GM12878 (cell line): ENCODE data around the gene MGAT3. TPM values are rescaled to one million over a fixed set of nuclear protein-coding genes. Genes with fewer than 3 reads are reported as not detected.
A peak's percentile ranks its signal among the peaks of the same experiment; 100 is the strongest.

Experiments
- ATAC-seq: fragments of 200-7000 bp; cut with Tn5 transposase; 3 replicates; pipeline ENCODE4 v1.9.1; 2020; ENCODE audit warnings: mild to moderate bottlenecking, moderate library complexity
- BruUV-seq: library from RNA; stranded (reverse); fragments of 400-500 nt; replicated peaks from 2 replicates; lab custom pipeline; 2021; lab: Mats Ljungman, UMichigan
- CTCF ChIA-PET: fragments of 300-600 bp; sonication (Branson Sonifier 250); formaldehyde crosslinking; extraction: SDS; loops from one replicate; lab custom pipeline; 2021; ENCODE audit warnings: inconsistent platforms; lab: Yijun Ruan, JAX
- POLR2A ChIA-PET: fragments of 350-600 bp; formaldehyde crosslinking; extraction: SDS; loops from one replicate; lab custom pipeline; 2021; ENCODE audit warnings: inconsistent platforms; lab: Charles Lee
- RAD21 ChIA-PET: fragments of 300-600 bp; sonication (Branson Sonifier 250); formaldehyde crosslinking; loops from one replicate; lab custom pipeline; 2023; ENCODE audit warnings: antibody characterized with exemption; ENCODE audit not compliant: unreplicated experiment; lab: Charles Lee
- SMC1A ChIA-PET: fragments of 300-600 bp; sonication (Branson Sonifier 250); formaldehyde crosslinking; loops from one replicate; lab custom pipeline; 2023; ENCODE audit not compliant: unreplicated experiment, uncharacterized antibody; lab: Charles Lee
- DNase-seq: peaks from one replicate; pipeline ENCODE4 v3.0.0-alpha.2; 2011; ENCODE audit warnings: low read depth, low spot score
- FAIRE-seq: peaks from 3 replicates; lab custom pipeline; 2011; peaks lifted over from hg19 to GRCh38; lab: Jason Lieb, UNC
- H2AFZ ChIP-seq: 2 replicates; pipeline ENCODE4 v1.6.0; 2011; ENCODE audit warnings: low read depth, low read length, control low read depth; ENCODE audit not compliant: control insufficient read depth
- H3K27ac ChIP-seq: 2 replicates; pipeline ENCODE4 v1.5.1; 2011; ENCODE audit warnings: control low read depth; ENCODE audit not compliant: control insufficient read depth, insufficient read depth
- H3K27me3 ChIP-seq, 2 experiments: replicated peaks in 1 of 2; 2 replicates each; pipeline versions ENCODE4 v1.6.0 to v1.6.1; 2011; ENCODE audit warnings: low read length in 1 of 2; ENCODE audit not compliant: control insufficient read depth in 2 of 2, insufficient read depth in 2 of 2
- H3K36me3 ChIP-seq, 2 experiments: 2 replicates each; pipeline ENCODE4 v1.5.1; 2011; ENCODE audit warnings: low read length in 1 of 2; ENCODE audit not compliant: control insufficient read depth in 2 of 2, insufficient read depth in 2 of 2
- H3K4me1 ChIP-seq: 2 replicates; pipeline ENCODE4 v1.6.1; 2011; ENCODE audit warnings: mild to moderate bottlenecking, low read length, moderate library complexity, mixed read lengths; ENCODE audit not compliant: control insufficient read depth, insufficient read depth
- H3K4me2 ChIP-seq: 2 replicates; pipeline ENCODE4 v1.6.0; 2011; ENCODE audit warnings: control low read depth; ENCODE audit not compliant: control insufficient read depth, insufficient read depth
- H3K4me3 ChIP-seq: fragments of 200-600 bp; sonication (generic); 2 replicates; pipeline ENCODE4 v1.5.1; 2016
- H3K79me2 ChIP-seq: 2 replicates; pipeline ENCODE4 v1.6.0; 2011; ENCODE audit warnings: low read length; ENCODE audit not compliant: control insufficient read depth, insufficient read depth
- H3K9ac ChIP-seq: 2 replicates; pipeline ENCODE4 v1.8.0; 2011; ENCODE audit warnings: low read length, control low read depth, mixed read lengths; ENCODE audit not compliant: control insufficient read depth, insufficient read depth
- H3K9me3 ChIP-seq: replicated peaks from 3 replicates; pipeline ENCODE4 v1.5.1; 2011; ENCODE audit warnings: mild to moderate bottlenecking, low read length; ENCODE audit not compliant: control insufficient read depth, insufficient read depth
- H4K20me1 ChIP-seq: 2 replicates; pipeline ENCODE4 v1.6.0; 2011; ENCODE audit not compliant: control insufficient read depth, insufficient read depth
- ASH2L ChIP-seq: fragments of 300-600, 200-600 bp; sonication (generic); IDR thresholded peaks from 2 replicates; pipeline ENCODE4 v1.6.1; 2017; ENCODE audit warnings: low read depth, mild to moderate bottlenecking, borderline replicate concordance
- IKZF2 ChIP-seq, 2 experiments: fragments of 450-650 bp; IDR thresholded peaks; 2 replicates each; pipeline ENCODE4 v1.6.1; 2017; ENCODE audit warnings: mild to moderate bottlenecking in 2 of 2, moderate library complexity in 2 of 2
- JUNB ChIP-seq: IDR thresholded peaks from 2 replicates; pipeline ENCODE4 v1.6.1; 2016; ENCODE audit warnings: antibody characterized with exemption, mild to moderate bottlenecking
- LARP7 ChIP-seq: fragments of 450-650 bp; IDR thresholded peaks from 2 replicates; pipeline ENCODE4 v1.6.1; 2017; ENCODE audit warnings: mild to moderate bottlenecking
- MYB ChIP-seq: fragments of 150-350 bp; IDR thresholded peaks from 2 replicates; pipeline ENCODE4 v1.6.1; 2014; ENCODE audit warnings: mild to moderate bottlenecking, low read depth, low read length, borderline replicate concordance
- NFXL1 ChIP-seq: fragments of 450-650 bp; IDR thresholded peaks from 2 replicates; pipeline ENCODE4 v1.6.1; 2017; ENCODE audit warnings: antibody characterized with exemption, mild to moderate bottlenecking, borderline replicate concordance
- NFYB ChIP-seq: IDR thresholded peaks from 2 replicates; pipeline ENCODE4 v1.6.1; 2011; ENCODE audit warnings: low read depth, mild to moderate bottlenecking, low read length, improper control_type of control experiment, moderate library complexity; ENCODE audit not compliant: insufficient read depth
- RAD51 ChIP-seq: fragments of 450-650 bp; IDR thresholded peaks from 2 replicates; pipeline ENCODE4 v1.6.1; 2016; ENCODE audit warnings: moderate library complexity, mild to moderate bottlenecking, inconsistent platforms
- RUNX3 ChIP-seq: IDR thresholded peaks from 2 replicates; pipeline ENCODE4 v1.6.1; 2012; ENCODE audit warnings: low read length, inconsistent platforms
- TAF1 ChIP-seq: IDR thresholded peaks from 2 replicates; pipeline ENCODE4 v1.6.1; 2011; ENCODE audit warnings: mild to moderate bottlenecking, low read depth, low read length, borderline replicate concordance
- WGBS: methylation state at CpG from one replicate; pipeline ENCODE4 v1.1.6; 2016; ENCODE audit warnings: low lambda C conversion rate; ENCODE audit not compliant: insufficient replicate concordance, insufficient coverage; ENCODE audit errors: missing lambda C conversion rate; 5-methylcytosine and 5-hydroxymethylcytosine counted together
- in situ Hi-C: fragments of 300-500 bp; cut with MboI; formaldehyde crosslinking; loops from 9 replicates; pipeline ENCODE4 v1.14.3; 2018; ENCODE audit warnings: mixed read lengths
- intact Hi-C: fragments of 100-400 bp; cut with micrococcal nuclease; formaldehyde crosslinking; loops from one replicate; pipeline ENCODE4 v1.14.2; 2022; ENCODE audit not compliant: unreplicated experiment
- polyA plus RNA-seq, 11 experiments: library from polyadenylated mRNA; depleted of rRNA in 4 of 11; unstranded in 6 of 11; stranded (reverse) in 5 of 11; fragments of >200 nt; fragmentation: Nextera tagmentation in 4 of 11; fragmentation: Illumina TruSeq in 1 of 11; extraction: Ambion mirVana in 4 of 11; extraction: Trizol in 1 of 11; gene quantifications; 1 replicate in 1 of 11; 2 replicates in 10 of 11; pipeline versions ENCODE4 v1.2.1 to v1.2.3, GENCODE V29; 2011 to 2016; ENCODE audit warnings: inconsistent platforms in 2 of 11, missing spikeins in 2 of 11, low read depth in 1 of 11
- total RNA-seq, 4 experiments: library from RNA; depleted of rRNA in 3 of 4; stranded (reverse); fragments of >200 nt in 3 of 4; fragmentation: Illumina TruSeq in 1 of 4; extraction: Trizol in 1 of 4; gene quantifications; 2 replicates each; pipeline versions ENCODE4 v1.2.1 to v1.2.3, GENCODE V29; 2013 to 2021

Gene MGAT3
- total and polyA plus RNA-seq, 10 of the 15 experiments (the other 5 are each of a cell fraction or from before 2014, with no cell fraction given), result 0.32 to 40.2 (median 11.9) TPM

DNA sequence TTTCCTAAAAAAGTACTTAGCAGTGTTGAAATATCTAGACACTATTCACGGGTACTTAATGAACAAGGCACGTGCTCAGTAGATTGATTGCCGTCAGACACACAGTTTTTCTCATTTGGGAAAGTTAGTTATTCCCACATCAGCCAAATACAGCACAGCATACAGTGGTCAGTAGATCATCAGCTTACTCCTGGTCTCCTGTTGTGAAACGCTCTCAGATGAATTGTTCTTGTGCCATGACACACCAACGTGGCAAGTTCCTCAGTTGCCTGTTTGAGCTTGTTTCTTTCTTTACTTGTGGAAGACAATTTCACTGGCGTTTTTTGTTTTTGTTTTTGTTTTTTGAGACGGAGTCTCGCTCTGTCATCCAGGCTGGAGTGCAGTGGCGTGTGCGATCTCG lies 48.6 kb upstream of the MGAT3 start:
- SMC1A ChIA-PET, result interaction anchor here (0.8 kb wide), 1 partner anchor 17 kb away, joined by 3 read pairs; no protein-coding TSS in a partner anchor
- H3K36me3 ChIP-seq, result peaks cover 0 to 4% of the 10 kb centered on the region in 2 experiments; a peak in 1 of 4 replicates
- in situ Hi-C loops (no loop called here), intact Hi-C loops (no loop called here)
- TF ChIP-seq MYB, result no peak
- no peak for TF ChIP-seq NFXL1
- TF ChIP-seq IKZF2 (IDR thresholded peaks at IDR 0.05), result no peak
- TF ChIP-seq ASH2L, result no peak
- no peak for TF ChIP-seq NFYB
- no peak for TF ChIP-seq RAD51
- TF ChIP-seq LARP7, result no peak
- DNase-seq (no peak), ATAC-seq (no peak), FAIRE-seq (no peak)
- CTCF ChIA-PET, result no interaction called here
- no peaks in the 10 kb centered on the region for H3K27me3 ChIP-seq
- H3K9ac ChIP-seq, result no peak overlapping the region
- no TSS peak for BruUV-seq
- RAD21 ChIA-PET, result no interaction called here
- no peaks in the 10 kb centered on the region; the same call in none of the 2 replicates for H3K79me2 ChIP-seq
- no peaks in the 10 kb centered on the region for H3K9me3 ChIP-seq
- no peaks in the 10 kb centered on the region for H4K20me1 ChIP-seq
- H3K4me1 ChIP-seq, result peaks cover 4% of the 10 kb centered on the region; the same call in 1 of the 2 replicates
- POLR2A ChIA-PET, result interaction anchor here (0.6 kb wide), 1 partner anchor 67 kb away, joined by 6 read pairs; no protein-coding TSS in a partner anchor
- H3K27ac ChIP-seq, result no peak overlapping the region
- WGBS, result 98% methylated on average over 10 of the region's 11 CpGs
- no peak overlapping the region for H3K4me3 ChIP-seq
- H2AFZ ChIP-seq, result no peak overlapping the region
- no peak overlapping the region for H3K4me2 ChIP-seq

- CTCF ChIA-PET, result no interaction called here
Measured at GRCh38 chr22:39408807-39409206, 48.0 kb upstream of the MGAT3 start.

More at GRCh38 chr22:39408807-39409206, 48.0 kb upstream of the MGAT3 start:
- Histone ChIP-seq H2AFZ (no peak overlapping the region), H3K9ac (no peak overlapping the region), H3K36me3 (peaks cover 0 to 4% of the 10 kb centered on the region in 2 experiments; a peak in 1 of 4 replicates), H4K20me1 (no peaks in the 10 kb centered on the region), H3K9me3 (no peaks in the 10 kb centered on the region), H3K27ac (no peak overlapping the region), H3K79me2 (no peaks in the 10 kb centered on the region; the same call in none of the 2 replicates), H3K4me3 (no peak overlapping the region), H3K27me3 (no peaks in the 10 kb centered on the region), H3K4me1 (peaks cover 4% of the 10 kb centered on the region; the same call in 1 of the 2 replicates), H3K4me2 (no peak overlapping the region)
- TF ChIP-seq RUNX3 (peak; percentile 25; the same call in 1 of the 2 replicates), TAF1 (no peak), JUNB (peak; percentile 66)
- POLR2A ChIA-PET, result interaction anchor here (0.6 kb wide), 1 partner anchor 66 kb away, joined by 6 read pairs; no protein-coding TSS in a partner anchor
- SMC1A ChIA-PET, result interaction anchor here (1.0 kb wide), 1 partner anchor 9 kb away, joined by 3 read pairs; the partner anchor contains the start of gene TAB1
- 9% methylated on average over 1 of the region's 1 CpG for WGBS
- RAD21 ChIA-PET, result no interaction called here
- DNase-seq (no peak), FAIRE-seq (no peak), ATAC-seq (no peak)
- intact Hi-C loops, result no loop called here
- in situ Hi-C loops, result no loop called here
- BruUV-seq, result no TSS peak
